Measurements from ENCODE around the gene GDPD3. TPM values are rescaled to one million over a fixed set of nuclear protein-coding genes. Genes with fewer than 3 reads are reported as not detected.

The GDPD3 gene
- total RNA-seq, 1 donor from 2014 or later: 2.2 TPM

GRCh38 chr16:30096862-30097563, 16.3 kb downstream of the GDPD3 start:
- Mint-ChIP-seq H3K4me1 (ENCODE audit: low read depth) (peaks cover 29% of the 10 kb centered on the region), H3K36me3 (ENCODE audit: low read depth) (peaks cover 2% of the 10 kb centered on the region), H3K4me3 (ENCODE audit: unreplicated experiment) (peak overlapping the region; percentile 82), H3K27ac (ENCODE audit: unreplicated experiment) (peak overlapping the region; percentile 95), H3K27me3 (ENCODE audit: low read depth) (no peaks in the 10 kb centered on the region), H3K9me3 (ENCODE audit: low read depth) (peaks cover 3% of the 10 kb centered on the region)
- DNase-seq (ENCODE audit: low spot score): no peak
- no peak for TF ChIP-seq CTCF (IDR thresholded peaks at IDR 0.05)

GRCh38 chr16:30096105-30096861, 17.1 kb downstream of the GDPD3 start, which contains the start of gene YPEL3:
Gene YPEL3, minus strand, starts transcription at chr16:30096213. Its CDS starts 731 bp downstream, at chr16:30095482.
- no peaks in the 10 kb centered on the region for H3K27me3 Mint-ChIP-seq (ENCODE audit: low read depth)
- H3K4me3 Mint-ChIP-seq (ENCODE audit: unreplicated experiment): peak within 1 kb of the TSS; percentile 82
- H3K27ac Mint-ChIP-seq (ENCODE audit: unreplicated experiment): peak within 1 kb of the TSS; percentile 95
- peaks cover 2% of the 10 kb centered on the region for H3K36me3 Mint-ChIP-seq (ENCODE audit: low read depth)
- H3K9me3 Mint-ChIP-seq (ENCODE audit: low read depth): peaks cover 3% of the 10 kb centered on the region
- no peak for DNase-seq (ENCODE audit: low spot score)
- peaks cover 34% of the 10 kb centered on the region for H3K4me1 Mint-ChIP-seq (ENCODE audit: low read depth)
- TF ChIP-seq CTCF (IDR thresholded peaks at IDR 0.05): no peak

- Mint-ChIP-seq H3K4me3 (ENCODE audit: unreplicated experiment) (peak overlapping the region; percentile 75), H3K27me3 (ENCODE audit: low read depth) (no peaks in the 10 kb centered on the region), H3K27ac (ENCODE audit: unreplicated experiment) (peak overlapping the region; percentile 79), H3K9me3 (ENCODE audit: low read depth) (peaks cover 3% of the 10 kb centered on the region), H3K4me1 (ENCODE audit: low read depth) (peaks cover 35% of the 10 kb centered on the region), H3K36me3 (ENCODE audit: low read depth) (peaks cover 2% of the 10 kb centered on the region)
- DNase-seq (ENCODE audit: low spot score): no peak
- TF ChIP-seq CTCF (IDR thresholded peaks at IDR 0.05): no peak
Measured at GRCh38 chr16:30095166-30096078, 17.9 kb downstream of the GDPD3 start.

GRCh38 chr16:30094541-30095165, 18.7 kb downstream of the GDPD3 start:
- peak overlapping the region; percentile 4 for H3K27ac Mint-ChIP-seq (ENCODE audit: unreplicated experiment)
- peaks cover 2% of the 10 kb centered on the region for H3K36me3 Mint-ChIP-seq (ENCODE audit: low read depth)
- H3K9me3 Mint-ChIP-seq (ENCODE audit: low read depth): peaks cover 3% of the 10 kb centered on the region
- peak overlapping the region; percentile 75 for H3K4me3 Mint-ChIP-seq (ENCODE audit: unreplicated experiment)
- TF ChIP-seq CTCF (IDR thresholded peaks at IDR 0.05): no peak
- DNase-seq (ENCODE audit: low spot score): no peak
- no peaks in the 10 kb centered on the region for H3K27me3 Mint-ChIP-seq (ENCODE audit: low read depth)
- H3K4me1 Mint-ChIP-seq (ENCODE audit: low read depth): peaks cover 42% of the 10 kb centered on the region
